Smooth muscle cell (in vitro differentiated cells): ENCODE data around the gene KCP. TPM values are rescaled to one million over a fixed set of nuclear protein-coding genes. Genes with fewer than 3 reads are reported as not detected.

Experiments
- DNase-seq: peaks from one replicate; lab custom pipeline; 2025; ENCODE audit not compliant: unreplicated experiment; lab: John Stamatoyannopoulos, UW
- H2AFZ ChIP-seq: fragments of 200-600 bp; sonication (generic); 2 replicates; pipeline ENCODE4 v1.6.0; 2016; ENCODE audit warnings: antibody characterized with exemption, low read depth, mild to moderate bottlenecking
- H3F3A ChIP-seq: fragments of 200-600 bp; sonication (generic); 2 replicates; pipeline ENCODE4 v1.6.0; 2017; ENCODE audit warnings: antibody characterized with exemption, low read depth
- H3K27ac ChIP-seq: fragments of 200-600 bp; sonication (generic); 2 replicates; pipeline ENCODE4 v1.5.1; 2016; ENCODE audit warnings: low read depth, mild to moderate bottlenecking
- H3K27me3 ChIP-seq: fragments of 200-600 bp; sonication (generic); 2 replicates; pipeline ENCODE4 v1.6.1; 2016; ENCODE audit warnings: low read depth, mild to moderate bottlenecking
- H3K36me3 ChIP-seq: fragments of 200-600 bp; sonication (generic); 2 replicates; pipeline ENCODE4 v1.5.1; 2016; ENCODE audit warnings: low read depth
- H3K4me1 ChIP-seq: fragments of 200-600 bp; sonication (generic); 2 replicates; pipeline ENCODE4 v1.5.1; 2016; ENCODE audit warnings: low read depth
- H3K4me2 ChIP-seq: fragments of 200-600 bp; sonication (generic); 2 replicates; pipeline ENCODE4 v1.6.0; 2016; ENCODE audit warnings: mild to moderate bottlenecking
- H3K4me3 ChIP-seq: fragments of 200-600 bp; sonication (generic); 2 replicates; pipeline ENCODE4 v1.5.1; 2016; ENCODE audit warnings: mild to moderate bottlenecking
- H3K79me2 ChIP-seq: fragments of 200-600 bp; sonication (generic); 2 replicates; pipeline ENCODE4 v1.6.0; 2016; ENCODE audit warnings: low read depth, mild to moderate bottlenecking
- H3K9ac ChIP-seq: fragments of 200-600 bp; sonication (generic); 2 replicates; pipeline ENCODE4 v1.6.0; 2016; ENCODE audit warnings: low read depth
- H3K9me3 ChIP-seq: fragments of 200-600 bp; sonication (generic); replicated peaks from 2 replicates; pipeline ENCODE4 v1.5.1; 2016; ENCODE audit warnings: low read depth
- H4K20me1 ChIP-seq: fragments of 200-600 bp; sonication (generic); 2 replicates; pipeline ENCODE4 v1.6.0; 2016; ENCODE audit warnings: low read depth
- CTCF ChIP-seq: fragments of 200-600 bp; sonication (generic); IDR thresholded peaks from 2 replicates; pipeline ENCODE4 v1.5.1; 2017; ENCODE audit warnings: borderline replicate concordance, mild to moderate bottlenecking, antibody characterized with exemption; ENCODE audit not compliant: insufficient read depth, poor library complexity, severe bottlenecking
- WGBS: methylation state at CpG from one replicate; pipeline ENCODE4 v1.1.7; 2016; ENCODE audit warnings: low lambda C conversion rate; 5-methylcytosine and 5-hydroxymethylcytosine counted together
- polyA plus RNA-seq: library from polyadenylated mRNA; unstranded; fragments of >200 nt; fragmentation: Nextera tagmentation; extraction: Ambion mirVana; gene quantifications from 2 replicates; pipeline ENCODE4 v1.2.1, GENCODE V29; 2016
- total RNA-seq: library from RNA; depleted of rRNA; stranded (reverse); fragments of >200 nt; gene quantifications from 2 replicates; pipeline ENCODE4 v1.2.3, GENCODE V29; 2014

KCP gene
- total and polyA plus RNA-seq, 2 experiments from 2014 or later, result 0.99 to 4.5 TPM

GRCh38 chr7:128867241-128867640, 43.3 kb downstream of the KCP start:
- Histone ChIP-seq H3K4me1 (peaks cover 16% of the 10 kb centered on the region), H4K20me1 (peaks cover 66% of the 10 kb centered on the region), H3K9ac (no peak overlapping the region), H3K4me3 (no peak overlapping the region), H3K27ac (no peak overlapping the region), H3K4me2 (no peak overlapping the region), H3K79me2 (peaks cover 14% of the 10 kb centered on the region), H3F3A (peaks cover 12% of the 10 kb centered on the region), H3K36me3 (no peaks in the 10 kb centered on the region), H2AFZ (no peak overlapping the region), H3K9me3 (no peaks in the 10 kb centered on the region), H3K27me3 (peaks cover 49% of the 10 kb centered on the region)
- TF ChIP-seq CTCF, result no peak
- WGBS, result 91% methylated on average over 4 of the region's 4 CpGs
- DNase-seq, result no peak

- H3K4me1 ChIP-seq, result peaks cover 16% of the 10 kb centered on the region
- DNase-seq, result no peak
- H3K4me3 ChIP-seq, result no peak overlapping the region
- H4K20me1 ChIP-seq, result peaks cover 66% of the 10 kb centered on the region
- H3F3A ChIP-seq, result peaks cover 5% of the 10 kb centered on the region
- no peaks in the 10 kb centered on the region for H3K9me3 ChIP-seq
- no peak overlapping the region for H3K9ac ChIP-seq
- peaks cover 14% of the 10 kb centered on the region for H3K79me2 ChIP-seq
- H3K27ac ChIP-seq, result no peak overlapping the region
- H2AFZ ChIP-seq, result no peak overlapping the region
- no peak for TF ChIP-seq CTCF
- H3K36me3 ChIP-seq, result no peaks in the 10 kb centered on the region
- no peak overlapping the region for H3K4me2 ChIP-seq
- WGBS, result 98% methylated on average over 23 of the region's 27 CpGs
- H3K27me3 ChIP-seq, result peaks cover 39% of the 10 kb centered on the region
Observed at GRCh38 chr7:128865996-128866877, 44.3 kb downstream of the KCP start.

GRCh38 chr7:128865303-128865702, 45.2 kb downstream of the KCP start:
- peaks cover 63% of the 10 kb centered on the region for H4K20me1 ChIP-seq

More at GRCh38 chr7:128865303-128865702, 45.2 kb downstream of the KCP start:
- no peak for DNase-seq
- no peak overlapping the region for H3K9ac ChIP-seq
- WGBS, result 98% methylated on average over 12 of the region's 12 CpGs
- peaks cover 30% of the 10 kb centered on the region for H3K27me3 ChIP-seq
- H3K36me3 ChIP-seq, result no peaks in the 10 kb centered on the region
- H3K4me1 ChIP-seq, result peaks cover 16% of the 10 kb centered on the region
- no peak for TF ChIP-seq CTCF
- H3F3A ChIP-seq, result peaks cover 7% of the 10 kb centered on the region
- H3K27ac ChIP-seq, result no peak overlapping the region
- no peak overlapping the region for H2AFZ ChIP-seq
- H3K9me3 ChIP-seq, result no peaks in the 10 kb centered on the region
- H3K4me2 ChIP-seq, result no peak overlapping the region
- peaks cover 14% of the 10 kb centered on the region for H3K79me2 ChIP-seq
- no peak overlapping the region for H3K4me3 ChIP-seq
